ENCODE measurements around the gene JCHAIN. TPM values are rescaled to one million over a fixed set of nuclear protein-coding genes. Genes with fewer than 3 reads are reported as not detected.
A peak's percentile ranks its signal among the peaks of the same experiment; 100 is the strongest.

The JCHAIN gene
- total and polyA plus RNA-seq, 2 of the 13 experiments (the other 11 are each of a cell fraction or from before 2014, with no cell fraction given) = not detected

- TF ChIP-seq ZNF800 (CRISPR knock-in tag; IDR thresholded peaks at IDR 0.05) = no peak
- TF ChIP-seq PRDM15 (CRISPR knock-in tag; IDR thresholded peaks at IDR 0.05) = peak; percentile 53; the same call in 1 of the 2 replicates
- no peak for TF ChIP-seq JUNB (CRISPR knock-in tag; IDR thresholded peaks at IDR 0.05; ENCODE audit: borderline replicate concordance)
- no peak for TF ChIP-seq JDP2 (CRISPR knock-in tag; IDR thresholded peaks at IDR 0.05; ENCODE audit: borderline replicate concordance)
- no peak for TF ChIP-seq CREM (IDR thresholded peaks at IDR 0.05)
- no peak for TF ChIP-seq CREM (CRISPR knock-in tag; IDR thresholded peaks at IDR 0.05)
- TF ChIP-seq ZNF207 (IDR thresholded peaks at IDR 0.05; ENCODE audit: borderline replicate concordance) = no peak
- no peak for TF ChIP-seq ZBTB4 (CRISPR knock-in tag; IDR thresholded peaks at IDR 0.05; ENCODE audit: borderline replicate concordance)
- TF ChIP-seq ZNF761 (CRISPR knock-in tag; conservative IDR thresholded peaks at IDR 0.05) = no peak
- no peak for TF ChIP-seq GMEB2 (CRISPR knock-in tag; IDR thresholded peaks at IDR 0.05; ENCODE audit: low read depth)
- no peak for TF ChIP-seq ZNF235 (CRISPR knock-in tag; IDR thresholded peaks at IDR 0.05; ENCODE audit: borderline replicate concordance)
- TF ChIP-seq MED1 (CRISPR knock-in tag; IDR thresholded peaks at IDR 0.05) = no peak
- no peak for TF ChIP-seq KDM6A (CRISPR knock-in tag; IDR thresholded peaks at IDR 0.05; ENCODE audit: low read depth)
- no peak for TF ChIP-seq ZFP90 (CRISPR knock-in tag; IDR thresholded peaks at IDR 0.05; ENCODE audit: borderline replicate concordance)
- no peak for TF ChIP-seq HOXA5 (CRISPR knock-in tag; IDR thresholded peaks at IDR 0.05)
- TF ChIP-seq JUND (CRISPR knock-in tag; IDR thresholded peaks at IDR 0.05) = no peak
- TF ChIP-seq ZNF891 (CRISPR knock-in tag; IDR thresholded peaks at IDR 0.05) = no peak; the same call in 1 of the 2 replicates
- no peak for TF ChIP-seq HINFP (CRISPR knock-in tag; IDR thresholded peaks at IDR 0.05; ENCODE audit: low read depth)
Observed at GRCh38 chr4:70704215-70704930, 38.1 kb upstream of the JCHAIN start (continued).
